GM12872 (cell line): ENCODE results near the gene ZNF865.

Source experiments
- TF ChIP-seq, protein P1 (sequence below): IDR thresholded peaks from 3 replicates; pipeline ENCODE4 v1.5.1; 2011; ENCODE audit warnings: low read depth, mild to moderate bottlenecking, low read length, moderate library complexity; ENCODE audit not compliant: insufficient read depth

The ZNF865 gene

DNA sequence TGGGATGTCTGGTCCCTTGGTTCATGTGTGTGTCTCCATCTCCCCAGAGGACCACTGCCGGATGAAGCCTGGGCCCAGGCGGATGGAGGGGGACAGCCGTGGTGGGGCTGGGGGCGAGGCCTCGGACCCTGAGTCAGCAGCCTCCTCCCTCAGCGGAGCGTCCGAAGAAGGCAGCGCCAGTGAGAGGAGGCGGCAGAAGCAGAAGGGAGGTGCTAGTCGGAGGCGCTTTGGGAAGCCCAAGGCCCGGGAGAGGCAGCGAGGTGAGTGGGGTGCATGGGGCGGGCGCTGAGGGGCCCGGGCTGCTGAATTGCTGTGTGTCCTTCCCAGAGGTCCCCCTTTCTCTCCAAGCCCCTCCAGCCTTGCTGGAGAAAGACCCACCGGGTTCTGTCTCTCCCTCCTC lies 45.8 kb downstream of the ZNF865 start:
- TF ChIP-seq, protein P1, sequence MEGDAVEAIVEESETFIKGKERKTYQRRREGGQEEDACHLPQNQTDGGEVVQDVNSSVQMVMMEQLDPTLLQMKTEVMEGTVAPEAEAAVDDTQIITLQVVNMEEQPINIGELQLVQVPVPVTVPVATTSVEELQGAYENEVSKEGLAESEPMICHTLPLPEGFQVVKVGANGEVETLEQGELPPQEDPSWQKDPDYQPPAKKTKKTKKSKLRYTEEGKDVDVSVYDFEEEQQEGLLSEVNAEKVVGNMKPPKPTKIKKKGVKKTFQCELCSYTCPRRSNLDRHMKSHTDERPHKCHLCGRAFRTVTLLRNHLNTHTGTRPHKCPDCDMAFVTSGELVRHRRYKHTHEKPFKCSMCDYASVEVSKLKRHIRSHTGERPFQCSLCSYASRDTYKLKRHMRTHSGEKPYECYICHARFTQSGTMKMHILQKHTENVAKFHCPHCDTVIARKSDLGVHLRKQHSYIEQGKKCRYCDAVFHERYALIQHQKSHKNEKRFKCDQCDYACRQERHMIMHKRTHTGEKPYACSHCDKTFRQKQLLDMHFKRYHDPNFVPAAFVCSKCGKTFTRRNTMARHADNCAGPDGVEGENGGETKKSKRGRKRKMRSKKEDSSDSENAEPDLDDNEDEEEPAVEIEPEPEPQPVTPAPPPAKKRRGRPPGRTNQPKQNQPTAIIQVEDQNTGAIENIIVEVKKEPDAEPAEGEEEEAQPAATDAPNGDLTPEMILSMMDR = no peak

DNA sequence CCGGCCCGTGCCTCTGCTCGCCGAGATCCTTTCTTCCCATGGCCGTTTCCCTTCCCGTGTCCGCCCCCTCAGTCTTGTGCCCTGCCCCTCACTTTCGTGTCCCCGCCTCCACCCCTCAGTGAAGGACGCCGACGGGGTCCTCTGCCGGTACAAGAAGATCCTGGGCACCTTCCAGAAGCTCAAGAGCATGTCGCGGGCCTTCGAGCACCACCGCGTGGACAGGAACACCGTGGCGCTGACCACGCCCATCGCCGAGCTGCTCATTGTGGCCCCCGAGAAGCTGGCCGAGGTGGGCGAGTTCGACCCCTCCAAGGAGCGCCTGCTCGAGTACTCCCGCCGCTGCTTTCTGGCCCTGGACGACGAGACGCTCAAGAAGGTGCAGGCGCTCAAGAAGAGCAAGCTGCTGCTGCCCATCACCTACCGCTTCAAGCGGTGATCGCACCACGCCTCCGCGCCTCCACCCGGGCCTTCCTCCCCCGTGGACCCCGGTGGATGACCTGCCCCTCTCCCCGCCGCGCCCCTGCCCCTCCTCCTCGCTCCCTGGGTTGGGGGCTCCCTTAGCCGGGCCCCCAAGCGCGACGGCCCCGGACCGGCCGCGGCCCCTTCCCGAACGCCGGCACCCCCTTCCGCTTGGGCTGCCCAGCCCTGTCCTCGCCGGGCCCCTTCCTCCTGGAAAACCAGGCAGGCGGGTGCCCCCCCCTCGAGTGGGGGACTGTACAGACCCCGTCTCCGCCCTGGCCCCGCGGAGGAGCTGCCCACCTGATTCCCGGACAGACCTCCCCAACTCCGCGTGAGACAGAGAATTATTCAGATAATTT lies 47.1 kb downstream of the ZNF865 start:
- TF ChIP-seq, protein P1 = no peak

DNA sequence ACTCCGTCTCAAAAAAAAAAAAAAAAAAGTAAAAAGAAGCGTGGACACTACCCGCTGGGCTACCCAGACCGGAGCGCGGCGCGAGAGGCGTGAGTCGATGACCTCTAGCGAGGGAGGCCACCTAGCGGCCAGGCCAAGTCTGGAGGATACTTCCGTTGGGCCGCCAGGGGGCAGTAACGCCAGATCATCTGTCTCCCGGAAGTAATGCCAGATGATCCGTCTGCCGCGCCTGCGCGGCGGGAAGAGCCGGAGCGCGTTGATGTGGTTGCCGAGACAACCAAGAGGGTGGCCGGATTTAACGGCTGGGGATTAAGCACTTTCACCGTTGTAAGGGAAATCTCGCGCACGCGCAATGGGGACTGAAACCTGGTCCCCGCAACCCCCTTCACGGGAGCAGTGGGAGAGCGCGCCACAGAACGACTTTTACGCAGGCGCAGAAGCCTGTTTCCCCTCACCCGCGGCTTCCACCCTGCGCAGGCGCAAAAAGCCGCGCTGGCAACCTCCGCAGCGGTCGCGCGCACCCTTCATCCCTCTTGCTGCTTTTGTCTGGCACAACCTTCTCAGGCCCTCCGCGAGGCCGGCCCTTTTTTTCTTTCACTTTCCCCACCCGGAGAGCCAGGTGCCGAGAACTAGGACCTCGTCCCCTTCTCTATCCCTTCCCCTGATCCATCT lies 48.3 kb downstream of the ZNF865 start:
- TF ChIP-seq, protein P1 = peak; percentile 100

DNA sequence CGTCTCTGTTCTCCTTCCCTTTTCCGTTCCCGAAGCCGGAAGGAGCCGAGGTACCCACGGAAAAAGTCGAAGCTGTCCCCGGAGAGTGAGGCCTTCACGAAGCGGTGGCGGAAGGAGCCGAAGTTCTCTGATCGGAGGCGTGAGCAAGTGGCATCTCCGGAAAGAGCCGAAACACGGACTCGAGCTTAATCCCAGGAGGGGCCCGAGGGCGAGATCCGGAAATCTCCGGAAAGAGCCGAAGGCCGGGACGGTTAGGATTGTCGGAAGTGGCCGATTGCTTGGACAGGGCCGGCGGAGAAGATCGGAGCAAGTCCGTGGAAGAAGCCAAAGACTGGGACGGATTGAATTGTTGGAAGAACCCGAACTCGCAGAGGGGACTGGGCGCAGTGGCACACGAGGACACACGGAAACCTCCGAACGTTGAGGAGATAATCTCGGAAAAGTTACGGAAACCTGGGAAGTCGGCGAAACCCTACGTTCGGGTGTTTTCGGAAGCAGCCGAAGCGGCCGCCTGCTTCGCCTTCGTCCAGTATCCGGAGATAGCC lies 48.9 kb downstream of the ZNF865 start:
- TF ChIP-seq, protein P1 = no peak

DNA sequence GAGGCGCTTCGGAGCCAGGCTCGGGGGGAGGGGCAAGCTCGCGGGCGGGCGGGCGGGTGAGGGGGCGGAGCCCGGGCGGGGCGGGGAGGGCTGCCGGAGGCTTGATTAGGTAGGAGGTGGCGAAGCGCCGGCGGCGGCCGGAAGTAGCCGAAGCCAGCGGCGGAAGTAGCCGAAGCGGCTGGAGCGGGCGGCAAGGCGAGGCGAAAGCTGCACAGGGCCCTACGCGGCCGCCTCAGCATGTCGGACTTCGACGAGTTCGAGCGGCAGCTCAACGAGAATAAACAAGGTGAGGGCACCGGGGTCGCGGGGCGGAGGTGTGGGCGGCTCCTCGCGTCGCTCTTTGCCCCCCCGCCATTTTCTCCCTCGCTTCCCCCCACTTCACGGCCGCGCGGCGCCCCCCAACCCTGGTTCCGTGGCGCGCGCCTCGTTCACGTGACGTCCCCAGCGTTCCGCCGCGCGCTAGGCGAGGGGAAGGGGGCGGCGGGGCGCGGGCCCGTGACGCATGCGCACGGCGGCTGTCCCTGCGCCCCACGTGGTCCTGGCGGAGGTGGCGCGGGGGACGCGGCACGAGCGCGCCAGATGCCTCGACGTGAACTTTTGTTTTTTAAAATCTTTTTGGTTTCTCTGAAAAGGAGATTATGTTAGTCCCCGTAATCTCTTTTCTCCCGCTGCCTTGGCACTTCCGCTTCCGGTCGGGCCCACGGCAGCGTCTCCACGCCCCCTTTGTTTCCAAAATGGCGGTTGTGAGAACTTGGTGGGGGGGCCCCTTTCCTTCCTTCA lies 49.6 kb downstream of the ZNF865 start, which contains the start of gene U2AF2:
Gene U2AF2 (plus strand): TSS at position 168 of the 780 bp plus-strand sequence. CDS start 70 bp downstream, at position 238.
- TF ChIP-seq, protein P1 = no peak

DNA sequence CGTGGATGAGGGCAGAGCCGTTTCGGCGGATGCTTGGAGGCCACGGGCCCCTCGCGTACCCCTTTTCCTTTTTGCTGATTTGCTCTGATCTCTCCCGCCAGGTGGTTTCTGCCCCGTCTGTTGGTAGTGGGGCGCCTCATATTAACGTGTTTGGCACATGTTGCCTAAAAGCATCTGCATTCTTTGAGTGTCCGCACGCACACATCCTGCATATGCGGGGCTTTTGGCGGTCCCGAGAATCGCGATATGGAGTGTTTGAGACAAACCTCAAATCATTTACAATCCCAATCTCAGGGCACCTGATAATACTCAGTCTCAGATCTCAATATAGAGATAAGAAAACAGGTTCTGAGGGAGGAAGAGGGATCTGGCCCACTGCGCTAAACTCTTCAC lies 50.2 kb downstream of the ZNF865 start:
- TF ChIP-seq, protein P1 = no peak

DNA sequence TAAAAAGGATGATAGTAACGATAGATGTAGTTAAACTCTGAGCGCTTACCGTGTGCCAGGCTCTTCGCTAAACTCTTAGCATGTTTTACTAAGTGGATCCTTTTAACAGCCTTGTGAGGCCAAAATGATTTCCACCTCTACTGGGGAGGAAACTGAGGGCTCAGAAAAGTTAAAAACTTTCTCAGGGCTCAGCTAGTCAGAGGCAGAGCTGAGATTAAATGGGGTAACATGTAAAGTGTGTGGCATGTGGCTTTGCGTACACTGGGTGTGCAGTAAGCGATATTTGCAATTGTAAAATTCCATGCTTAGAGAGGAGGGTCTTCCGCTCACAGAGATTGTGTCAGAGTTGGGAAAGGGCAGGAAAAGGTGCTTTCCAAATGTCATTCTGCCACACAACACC lies 51.1 kb downstream of the ZNF865 start:
- TF ChIP-seq, protein P1 = no peak
